ENCODE measurements around the gene GPD2.

Gene GPD2

DNA sequence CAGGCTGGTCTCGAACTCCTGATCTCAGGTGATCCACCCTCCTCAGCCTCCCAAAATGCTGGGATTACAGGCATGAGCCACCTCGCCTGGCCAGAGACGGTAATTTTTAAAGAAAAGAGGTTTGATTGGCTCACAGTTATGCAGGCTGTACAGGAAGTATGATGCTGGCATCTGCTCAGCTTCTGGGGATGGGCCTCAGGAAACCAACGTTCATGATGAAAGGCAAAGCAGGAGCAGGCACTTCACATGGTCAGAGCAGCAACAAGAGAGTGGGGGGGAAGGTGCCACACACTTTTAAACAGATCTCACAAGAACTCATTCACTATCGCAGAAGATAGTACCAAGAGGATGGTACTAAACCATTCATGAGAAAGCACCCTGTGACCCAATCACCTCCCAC lies 38.0 kb upstream of the GPD2 start:
- TF ChIP-seq ZNF610 (tag by site-specific recombination; IDR thresholded peaks at IDR 0.05; ENCODE audit: borderline replicate concordance) (no peak), ZNF785 (tag by site-specific recombination; IDR thresholded peaks at IDR 0.05) (no peak), ZNF560 (tag by site-specific recombination; IDR thresholded peaks at IDR 0.05; ENCODE audit: borderline replicate concordance) (no peak), ZBTB1 (tag by site-specific recombination; IDR thresholded peaks at IDR 0.05) (no peak), ZNF677 (tag by site-specific recombination; IDR thresholded peaks at IDR 0.05) (no peak), ZNF514 (tag by site-specific recombination; IDR thresholded peaks at IDR 0.05) (no peak), SCRT1 (tag by site-specific recombination; IDR thresholded peaks at IDR 0.05; ENCODE audit: borderline replicate concordance) (no peak), ZNF350 (tag by site-specific recombination; IDR thresholded peaks at IDR 0.05) (no peak), ZNF626 (tag by site-specific recombination; IDR thresholded peaks at IDR 0.05) (no peak), ZNF544 (tag by site-specific recombination; IDR thresholded peaks at IDR 0.05) (no peak), ZNF596 (tag by site-specific recombination; IDR thresholded peaks at IDR 0.05) (no peak), ZNF571 (tag by site-specific recombination; IDR thresholded peaks at IDR 0.05) (no peak)
- TF ChIP-seq, protein P1, sequence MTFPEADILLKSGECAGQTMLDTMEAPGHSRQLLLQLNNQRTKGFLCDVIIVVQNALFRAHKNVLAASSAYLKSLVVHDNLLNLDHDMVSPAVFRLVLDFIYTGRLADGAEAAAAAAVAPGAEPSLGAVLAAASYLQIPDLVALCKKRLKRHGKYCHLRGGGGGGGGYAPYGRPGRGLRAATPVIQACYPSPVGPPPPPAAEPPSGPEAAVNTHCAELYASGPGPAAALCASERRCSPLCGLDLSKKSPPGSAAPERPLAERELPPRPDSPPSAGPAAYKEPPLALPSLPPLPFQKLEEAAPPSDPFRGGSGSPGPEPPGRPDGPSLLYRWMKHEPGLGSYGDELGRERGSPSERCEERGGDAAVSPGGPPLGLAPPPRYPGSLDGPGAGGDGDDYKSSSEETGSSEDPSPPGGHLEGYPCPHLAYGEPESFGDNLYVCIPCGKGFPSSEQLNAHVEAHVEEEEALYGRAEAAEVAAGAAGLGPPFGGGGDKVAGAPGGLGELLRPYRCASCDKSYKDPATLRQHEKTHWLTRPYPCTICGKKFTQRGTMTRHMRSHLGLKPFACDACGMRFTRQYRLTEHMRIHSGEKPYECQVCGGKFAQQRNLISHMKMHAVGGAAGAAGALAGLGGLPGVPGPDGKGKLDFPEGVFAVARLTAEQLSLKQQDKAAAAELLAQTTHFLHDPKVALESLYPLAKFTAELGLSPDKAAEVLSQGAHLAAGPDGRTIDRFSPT (tag by site-specific recombination; IDR thresholded peaks at IDR 0.05) = no peak
- TF ChIP-seq, protein P2, sequence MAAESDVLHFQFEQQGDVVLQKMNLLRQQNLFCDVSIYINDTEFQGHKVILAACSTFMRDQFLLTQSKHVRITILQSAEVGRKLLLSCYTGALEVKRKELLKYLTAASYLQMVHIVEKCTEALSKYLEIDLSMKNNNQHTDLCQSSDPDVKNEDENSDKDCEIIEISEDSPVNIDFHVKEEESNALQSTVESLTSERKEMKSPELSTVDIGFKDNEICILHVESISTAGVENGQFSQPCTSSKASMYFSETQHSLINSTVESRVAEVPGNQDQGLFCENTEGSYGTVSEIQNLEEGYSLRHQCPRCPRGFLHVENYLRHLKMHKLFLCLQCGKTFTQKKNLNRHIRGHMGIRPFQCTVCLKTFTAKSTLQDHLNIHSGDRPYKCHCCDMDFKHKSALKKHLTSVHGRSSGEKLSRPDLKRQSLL (tag by site-specific recombination; IDR thresholded peaks at IDR 0.05) = no peak
- TF ChIP-seq, protein P3, sequence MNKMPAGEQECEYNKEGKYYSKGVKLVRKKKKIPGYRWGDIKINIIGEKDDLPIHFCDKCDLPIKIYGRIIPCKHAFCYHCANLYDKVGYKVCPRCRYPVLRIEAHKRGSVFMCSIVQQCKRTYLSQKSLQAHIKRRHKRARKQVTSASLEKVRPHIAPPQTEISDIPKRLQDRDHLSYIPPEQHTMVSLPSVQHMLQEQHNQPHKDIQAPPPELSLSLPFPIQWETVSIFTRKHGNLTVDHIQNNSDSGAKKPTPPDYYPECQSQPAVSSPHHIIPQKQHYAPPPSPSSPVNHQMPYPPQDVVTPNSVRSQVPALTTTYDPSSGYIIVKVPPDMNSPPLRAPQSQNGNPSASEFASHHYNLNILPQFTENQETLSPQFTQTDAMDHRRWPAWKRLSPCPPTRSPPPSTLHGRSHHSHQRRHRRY (tag by site-specific recombination; IDR thresholded peaks at IDR 0.05) = no peak
- TF ChIP-seq, protein P4, sequence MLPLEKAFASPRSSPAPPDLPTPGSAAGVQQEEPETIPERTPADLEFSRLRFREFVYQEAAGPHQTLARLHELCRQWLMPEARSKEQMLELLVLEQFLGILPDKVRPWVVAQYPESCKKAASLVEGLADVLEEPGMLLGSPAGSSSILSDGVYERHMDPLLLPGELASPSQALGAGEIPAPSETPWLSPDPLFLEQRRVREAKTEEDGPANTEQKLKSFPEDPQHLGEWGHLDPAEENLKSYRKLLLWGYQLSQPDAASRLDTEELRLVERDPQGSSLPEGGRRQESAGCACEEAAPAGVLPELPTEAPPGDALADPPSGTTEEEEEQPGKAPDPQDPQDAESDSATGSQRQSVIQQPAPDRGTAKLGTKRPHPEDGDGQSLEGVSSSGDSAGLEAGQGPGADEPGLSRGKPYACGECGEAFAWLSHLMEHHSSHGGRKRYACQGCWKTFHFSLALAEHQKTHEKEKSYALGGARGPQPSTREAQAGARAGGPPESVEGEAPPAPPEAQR (tag by site-specific recombination; IDR thresholded peaks at IDR 0.05) = no peak
- TF ChIP-seq, protein P5, sequence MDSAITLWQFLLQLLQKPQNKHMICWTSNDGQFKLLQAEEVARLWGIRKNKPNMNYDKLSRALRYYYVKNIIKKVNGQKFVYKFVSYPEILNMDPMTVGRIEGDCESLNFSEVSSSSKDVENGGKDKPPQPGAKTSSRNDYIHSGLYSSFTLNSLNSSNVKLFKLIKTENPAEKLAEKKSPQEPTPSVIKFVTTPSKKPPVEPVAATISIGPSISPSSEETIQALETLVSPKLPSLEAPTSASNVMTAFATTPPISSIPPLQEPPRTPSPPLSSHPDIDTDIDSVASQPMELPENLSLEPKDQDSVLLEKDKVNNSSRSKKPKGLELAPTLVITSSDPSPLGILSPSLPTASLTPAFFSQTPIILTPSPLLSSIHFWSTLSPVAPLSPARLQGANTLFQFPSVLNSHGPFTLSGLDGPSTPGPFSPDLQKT (IDR thresholded peaks at IDR 0.05; ENCODE audit: borderline replicate concordance, low read depth, low read length) = no peak
- Histone ChIP-seq H3K9me3 (ENCODE audit: control insufficient read depth, insufficient read depth, low read depth, low read length) (no peaks in the 10 kb centered on the region), H3K4me1 (ENCODE audit: control insufficient read depth, insufficient read depth, low read length) (no peaks in the 10 kb centered on the region), H3K36me3 (ENCODE audit: control insufficient read depth in 2 of 2, insufficient read depth in 1 of 2, low read length in 2 of 2) (no peaks in the 10 kb centered on the region), H3K4me3 (ENCODE audit: low read depth, low read length) (no peak overlapping the region), H3K27ac (ENCODE audit: extremely low read depth, low read depth, low read length) (no peak overlapping the region)
- ChIA-PET POLR2A (no interaction called here), CTCF (no interaction called here)

DNA sequence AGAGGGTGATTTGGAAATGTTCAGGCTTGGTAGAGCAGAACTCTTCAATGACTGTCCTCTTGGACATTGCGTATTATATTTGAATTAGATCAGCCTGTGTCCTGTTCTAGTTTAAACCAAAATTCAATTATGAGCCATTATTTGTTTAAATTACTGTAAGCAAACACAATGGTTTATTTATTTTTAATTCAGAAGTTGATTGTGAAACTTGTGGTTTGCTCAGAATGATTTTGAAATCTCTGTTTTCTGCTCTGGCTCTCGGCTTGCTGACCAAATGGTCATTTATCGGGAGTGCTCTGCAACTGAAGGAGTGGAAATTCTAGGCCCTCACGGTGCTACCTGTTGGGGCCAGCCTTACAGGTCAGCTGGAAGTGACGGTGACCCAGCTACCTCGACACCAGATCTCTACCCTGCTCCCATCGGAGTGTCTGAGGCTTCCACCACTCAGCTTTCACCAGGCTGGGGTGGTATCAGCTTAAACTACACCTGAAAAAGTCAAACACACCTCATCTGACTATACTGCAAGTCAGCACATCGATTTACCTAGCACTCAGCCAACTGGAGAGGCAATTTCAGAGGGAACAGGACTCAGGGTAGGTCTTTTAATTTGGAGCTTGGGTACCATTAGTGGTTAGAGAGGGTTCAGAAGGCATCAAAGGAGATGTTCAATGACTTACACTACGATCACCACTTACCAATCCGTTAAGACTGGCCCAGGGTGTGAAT lies 36.8 kb upstream of the GPD2 start:
- TF ChIP-seq SCRT2 (tag by site-specific recombination; IDR thresholded peaks at IDR 0.05) (peak; percentile 80), TCF7L2 (IDR thresholded peaks at IDR 0.05; ENCODE audit: borderline replicate concordance, low read depth, low read length) (0 out of 2 replicates have a peak, but pooled peaks have one; percentile 33), ZBTB17 (tag by site-specific recombination; IDR thresholded peaks at IDR 0.05) (no peak), MYNN (tag by site-specific recombination; IDR thresholded peaks at IDR 0.05; ENCODE audit: borderline replicate concordance) (peak; percentile 72; the same call in 1 of the 2 replicates), TRIM28 (IDR thresholded peaks at IDR 0.05; ENCODE audit: borderline replicate concordance, low read length) (0 out of 2 replicates have a peak, but pooled peaks have one; percentile 52)
- TF ChIP-seq, protein P6, sequence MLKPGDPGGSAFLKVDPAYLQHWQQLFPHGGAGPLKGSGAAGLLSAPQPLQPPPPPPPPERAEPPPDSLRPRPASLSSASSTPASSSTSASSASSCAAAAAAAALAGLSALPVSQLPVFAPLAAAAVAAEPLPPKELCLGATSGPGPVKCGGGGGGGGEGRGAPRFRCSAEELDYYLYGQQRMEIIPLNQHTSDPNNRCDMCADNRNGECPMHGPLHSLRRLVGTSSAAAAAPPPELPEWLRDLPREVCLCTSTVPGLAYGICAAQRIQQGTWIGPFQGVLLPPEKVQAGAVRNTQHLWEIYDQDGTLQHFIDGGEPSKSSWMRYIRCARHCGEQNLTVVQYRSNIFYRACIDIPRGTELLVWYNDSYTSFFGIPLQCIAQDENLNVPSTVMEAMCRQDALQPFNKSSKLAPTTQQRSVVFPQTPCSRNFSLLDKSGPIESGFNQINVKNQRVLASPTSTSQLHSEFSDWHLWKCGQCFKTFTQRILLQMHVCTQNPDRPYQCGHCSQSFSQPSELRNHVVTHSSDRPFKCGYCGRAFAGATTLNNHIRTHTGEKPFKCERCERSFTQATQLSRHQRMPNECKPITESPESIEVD (tag by site-specific recombination; IDR thresholded peaks at IDR 0.05) = no peak
- ChIA-PET CTCF (interaction anchor here (0.6 to 1.6 kb wide), 4 partner anchors 55 to 658 kb away, joined by 3 to 17 read pairs (median 4); no protein-coding TSS in a partner anchor), POLR2A (interaction anchor here (0.6 to 2.2 kb wide), 3 partner anchors 57 to 65 kb away, joined by 3 to 19 read pairs (median 11); no protein-coding TSS in a partner anchor)
- Histone ChIP-seq H3K4me1 (ENCODE audit: control insufficient read depth, insufficient read depth, low read length) (no peaks in the 10 kb centered on the region), H3K36me3 (ENCODE audit: control insufficient read depth in 2 of 2, insufficient read depth in 1 of 2, low read length in 2 of 2) (no peaks in the 10 kb centered on the region), H3K27ac (ENCODE audit: extremely low read depth, low read depth, low read length) (peak overlapping the region; percentile 66; the same call in 1 of the 2 replicates), H3K4me3 (ENCODE audit: low read depth, low read length) (peak overlapping the region; percentile 77), H3K9me3 (ENCODE audit: control insufficient read depth, insufficient read depth, low read depth, low read length) (no peaks in the 10 kb centered on the region)
